Epithelial cell of proximal tubule (primary cell): ENCODE data around the gene NKAPL. TPM values are rescaled to one million over a fixed set of nuclear protein-coding genes. Genes with fewer than 3 reads are reported as not detected.

Experiments
- DNase-seq: peaks from one replicate; pipeline ENCODE4 v3.0.0-alpha.2; 2011; ENCODE audit warnings: low read depth
- H3K4me3 ChIP-seq: 2 replicates; pipeline ENCODE4 v1.5.1; 2011; ENCODE audit warnings: low read depth, mild to moderate bottlenecking, low read length
- CTCF ChIP-seq: conservative IDR thresholded peaks from 2 replicates; pipeline ENCODE4 v1.5.1; 2012; ENCODE audit warnings: low read depth, mild to moderate bottlenecking, low read length
- total RNA-seq: library from RNA; depleted of rRNA; stranded (reverse); fragments of >200 nt; gene quantifications from 2 replicates; pipeline ENCODE4 v1.2.3, GENCODE V29; 2015

NKAPL gene
- total RNA-seq, 1 donor from 2014 or later: 0.17 TPM

GRCh38 chr6:28226460-28226859 is 32.6 kb upstream of the NKAPL start:
- DNase-seq: no peak
- H3K4me3 ChIP-seq: peak overlapping the region; percentile 70

GRCh38 chr6:28232785-28233184 is 26.3 kb upstream of the NKAPL start:
- no peak for TF ChIP-seq CTCF
- DNase-seq: no peak
- no peak overlapping the region for H3K4me3 ChIP-seq

More at GRCh38 chr6:28226460-28226859, 32.6 kb upstream of the NKAPL start:
- TF ChIP-seq CTCF: no peak

GRCh38 chr6:28235912-28236452 is 23.1 kb upstream of the NKAPL start:
- TF ChIP-seq CTCF: no peak
- no peak for DNase-seq
- no peak overlapping the region for H3K4me3 ChIP-seq

GRCh38 chr6:28239636-28240035 is 19.5 kb upstream of the NKAPL start:
- no peak for TF ChIP-seq CTCF
- no peak for DNase-seq
- no peak overlapping the region for H3K4me3 ChIP-seq

- TF ChIP-seq CTCF: no peak
- no peak for DNase-seq
- H3K4me3 ChIP-seq: no peak overlapping the region
Observed at GRCh38 chr6:28240471-28240870, 18.6 kb upstream of the NKAPL start.

GRCh38 chr6:28243946-28244345 is 15.2 kb upstream of the NKAPL start:
- TF ChIP-seq CTCF: no peak

GRCh38 chr6:28245206-28245941 is 13.7 kb upstream of the NKAPL start:
- TF ChIP-seq CTCF: no peak
- no peak for DNase-seq

More at GRCh38 chr6:28243946-28244345, 15.2 kb upstream of the NKAPL start:
- no peak overlapping the region for H3K4me3 ChIP-seq
- no peak for DNase-seq

More at GRCh38 chr6:28245206-28245941, 13.7 kb upstream of the NKAPL start:
- no peak overlapping the region for H3K4me3 ChIP-seq
